Trophoblast cell (in vitro differentiated cells and primary cell): ENCODE measurements around the gene INCENP.
"Not testable (repeated sequence)": the region's sequence is repeated elsewhere in the genome, so short reads cannot be mapped to it uniquely, and the experiment has no call there.

Experiments
- DNase-seq, 2 donors: peaks; one replicate each; pipeline ENCODE4 v3.0.0-alpha.2; 2016
- H2AFZ ChIP-seq: 2 replicates; pipeline ENCODE4 v1.6.1; 2013; ENCODE audit warnings: low read length, moderate library complexity, mild to moderate bottlenecking; ENCODE audit not compliant: insufficient read depth, poor library complexity
- H2AK5ac ChIP-seq: 2 replicates; pipeline ENCODE4 v1.6.1; 2013; ENCODE audit warnings: mild to moderate bottlenecking, low read length
- H2BK120ac ChIP-seq: 2 replicates; pipeline ENCODE4 v1.6.1; 2013; ENCODE audit warnings: low read length, mild to moderate bottlenecking, moderate library complexity; ENCODE audit not compliant: insufficient read depth, poor library complexity
- H2BK12ac ChIP-seq: 2 replicates; pipeline ENCODE4 v1.6.1; 2013; ENCODE audit warnings: mild to moderate bottlenecking, low read length, moderate library complexity
- H2BK5ac ChIP-seq: 2 replicates; pipeline ENCODE4 v1.6.1; 2013; ENCODE audit warnings: low read length, low read depth, moderate library complexity, mild to moderate bottlenecking; ENCODE audit not compliant: poor library complexity
- H3K14ac ChIP-seq: 2 replicates; pipeline ENCODE4 v1.6.1; 2013; ENCODE audit warnings: mild to moderate bottlenecking, low read length
- H3K18ac ChIP-seq: 2 replicates; pipeline ENCODE4 v1.6.1; 2013; ENCODE audit warnings: mild to moderate bottlenecking, low read length
- H3K23ac ChIP-seq: 2 replicates; pipeline ENCODE4 v1.6.1; 2013; ENCODE audit warnings: low read length
- H3K27ac ChIP-seq: 2 replicates; pipeline ENCODE4 v1.5.1; 2013; ENCODE audit warnings: low read depth, mild to moderate bottlenecking, inconsistent platforms, low read length, moderate library complexity
- H3K27me3 ChIP-seq: 2 replicates; pipeline ENCODE4 v1.6.1; 2013; ENCODE audit warnings: inconsistent platforms, mild to moderate bottlenecking, low read length, moderate library complexity; ENCODE audit not compliant: insufficient read depth
- H3K36me3 ChIP-seq, 2 experiments: 1 replicate in 1 of 2; 2 replicates in 1 of 2; pipeline ENCODE4 v1.6.1; 2013; ENCODE audit warnings: low read length in 2 of 2, mild to moderate bottlenecking in 2 of 2, moderate library complexity in 1 of 2; ENCODE audit not compliant: insufficient read depth in 2 of 2, control insufficient read depth in 1 of 2
- H3K4ac ChIP-seq: 2 replicates; pipeline ENCODE4 v1.6.1; 2013; ENCODE audit warnings: low read depth, mild to moderate bottlenecking, low read length, moderate library complexity
- H3K4me1 ChIP-seq, 2 experiments: 1 replicate in 1 of 2; 2 replicates in 1 of 2; pipeline ENCODE4 v1.6.1; 2013; ENCODE audit warnings: low read length in 2 of 2, mild to moderate bottlenecking in 2 of 2, moderate library complexity in 1 of 2; ENCODE audit not compliant: insufficient read depth in 2 of 2, control insufficient read depth in 1 of 2
- H3K4me2 ChIP-seq: 2 replicates; pipeline ENCODE4 v1.6.1; 2013; ENCODE audit warnings: inconsistent platforms, mild to moderate bottlenecking, low read length, moderate library complexity
- H3K4me3 ChIP-seq: 2 replicates; pipeline ENCODE4 v1.5.1; 2013; ENCODE audit warnings: mild to moderate bottlenecking, low read depth, low read length, inconsistent platforms
- H3K79me1 ChIP-seq: one replicate; pipeline ENCODE4 v1.6.1; 2013; ENCODE audit warnings: low read length
- H3K79me2 ChIP-seq: 2 replicates; pipeline ENCODE4 v1.6.1; 2013; ENCODE audit warnings: low read length, mild to moderate bottlenecking; ENCODE audit not compliant: control insufficient read depth, insufficient read depth, poor library complexity
- H3K9ac ChIP-seq: 2 replicates; pipeline ENCODE4 v1.6.1; 2013; ENCODE audit warnings: mild to moderate bottlenecking, low read length
- H3K9me3 ChIP-seq: 2 replicates; pipeline ENCODE4 v1.6.1; 2013; ENCODE audit warnings: low read depth, mild to moderate bottlenecking, control low read depth, inconsistent platforms, low read length; ENCODE audit not compliant: insufficient read depth
- H4K12ac ChIP-seq: 2 replicates; pipeline ENCODE4 v1.6.1; 2013; ENCODE audit warnings: low read depth, mild to moderate bottlenecking, low read length, moderate library complexity
- H4K8ac ChIP-seq: 2 replicates; pipeline ENCODE4 v1.6.1; 2013; ENCODE audit warnings: low read depth, mild to moderate bottlenecking, low read length, moderate library complexity
- H4K91ac ChIP-seq: one replicate; pipeline ENCODE4 v1.6.1; 2013; ENCODE audit warnings: low read depth, mild to moderate bottlenecking, low read length, moderate library complexity
- WGBS: extraction: QIAGEN DNeasy Blood & Tissue Kit; methylation state at CpG from one replicate; pipeline ENCODE4 v1.1.7; 2013; ENCODE audit warnings: missing lambda C conversion rate; ENCODE audit not compliant: insufficient read length, insufficient coverage; ENCODE audit errors: extremely low coverage; 5-methylcytosine and 5-hydroxymethylcytosine counted together

Gene INCENP

DNA sequence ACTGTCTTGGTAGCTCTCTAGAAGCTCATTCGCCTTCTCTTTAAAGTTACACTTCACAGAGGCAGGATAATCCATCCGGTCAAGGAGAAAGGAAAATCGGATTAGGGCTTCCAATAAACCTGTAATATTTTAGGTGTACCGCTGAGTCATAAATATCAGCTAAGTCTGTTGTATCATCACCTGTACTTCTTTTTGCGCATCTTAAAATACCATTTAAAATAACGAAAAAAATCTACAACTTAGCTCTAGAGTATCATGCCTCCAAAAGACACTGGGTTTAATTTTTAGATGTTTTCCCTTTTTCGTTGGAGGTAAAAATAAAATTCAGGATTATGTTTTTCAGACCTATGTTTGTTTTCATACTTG, 41.5 kb upstream of the INCENP start:
- Histone ChIP-seq H3K14ac (no peak overlapping the region), H2AK5ac (no peak overlapping the region), H3K9me3 (no peaks in the 10 kb centered on the region), H2BK5ac (no peak overlapping the region), H3K27me3 (no peaks in the 10 kb centered on the region), H3K36me3 (no peaks in the 10 kb centered on the region), H3K79me1 (peaks cover 2% of the 10 kb centered on the region), H4K91ac (no peak overlapping the region), H4K8ac (no peak overlapping the region), H3K4me1 (no peaks in the 10 kb centered on the region), H3K4ac (no peak overlapping the region), H3K27ac (no peak overlapping the region), H3K79me2 (no peaks in the 10 kb centered on the region), H2BK120ac (no peak overlapping the region), H3K4me3 (no peak overlapping the region), H3K23ac (no peak overlapping the region), H3K18ac (no peak overlapping the region), H3K9ac (no peak overlapping the region), H2AFZ (no peak overlapping the region), H4K12ac (no peak overlapping the region), H2BK12ac (no peak overlapping the region), H3K4me2 (no peak overlapping the region)
- no peak for DNase-seq
- WGBS: no CpG with 5 or more reads among the region's 7 CpGs

DNA sequence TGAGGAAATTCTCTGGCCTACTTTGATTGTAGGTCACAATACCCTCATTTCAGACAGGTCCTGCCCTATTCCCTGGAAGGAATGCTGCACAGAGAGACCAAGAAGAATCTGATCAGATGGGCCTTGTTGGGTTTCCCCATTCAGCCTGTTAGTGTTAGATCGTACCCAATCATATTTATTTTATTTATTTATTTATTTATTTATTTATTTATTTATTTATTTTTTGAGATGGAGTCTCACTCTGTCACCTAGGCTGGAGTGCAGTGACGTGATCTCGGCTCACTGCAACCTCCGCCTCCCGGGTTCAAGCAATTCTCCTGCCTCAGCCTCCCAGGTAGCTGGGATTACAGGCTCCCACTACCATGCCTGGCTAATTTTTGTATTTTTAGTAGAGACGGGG, 39.0 kb upstream of the INCENP start:
- H2BK120ac ChIP-seq, H3K18ac ChIP-seq, H3K9ac ChIP-seq, H2AK5ac ChIP-seq, H3K27me3 ChIP-seq, H3K36me3 ChIP-seq, H3K4ac ChIP-seq, H3K79me1 ChIP-seq, H3K9me3 ChIP-seq, H2BK5ac ChIP-seq, H3K14ac ChIP-seq, H4K91ac ChIP-seq, H3K27ac ChIP-seq, H3K79me2 ChIP-seq, H3K4me2 ChIP-seq, H3K4me3 ChIP-seq, H3K4me1 ChIP-seq, H3K23ac ChIP-seq, DNase-seq, H4K12ac ChIP-seq, H4K8ac ChIP-seq, H2BK12ac ChIP-seq, H2AFZ ChIP-seq: not testable (repeated sequence)
- no CpG with 5 or more reads among the region's 6 CpGs for WGBS

- Histone ChIP-seq H2AK5ac (no peak overlapping the region), H3K27ac (no peak overlapping the region), H3K27me3 (no peaks in the 10 kb centered on the region), H2BK120ac (no peak overlapping the region), H3K4me2 (no peak overlapping the region), H3K23ac (no peak overlapping the region), H3K4me1 (no peaks in the 10 kb centered on the region), H3K4ac (no peak overlapping the region), H3K9me3 (no peaks in the 10 kb centered on the region), H4K12ac (no peak overlapping the region), H3K9ac (no peak overlapping the region), H4K91ac (no peak overlapping the region), H3K4me3 (no peak overlapping the region), H3K79me2 (no peaks in the 10 kb centered on the region), H3K14ac (no peak overlapping the region), H3K18ac (no peak overlapping the region), H3K36me3 (peaks cover 0 to 1% of the 10 kb centered on the region in 2 experiments), H4K8ac (no peak overlapping the region), H2BK12ac (no peak overlapping the region), H2BK5ac (no peak overlapping the region), H3K79me1 (no peaks in the 10 kb centered on the region), H2AFZ (no peak overlapping the region)
- no CpG with 5 or more reads among the region's 1 CpG for WGBS
- DNase-seq: no peak
Measured at GRCh38 chr11:62087694-62088093, 36.1 kb upstream of the INCENP start.

GRCh38 chr11:62088331-62088933, 35.4 kb upstream of the INCENP start:
- H2BK120ac ChIP-seq: no peak overlapping the region
- no peak overlapping the region for H3K4ac ChIP-seq
- H2BK5ac ChIP-seq: no peak overlapping the region
- no peak overlapping the region for H3K4me3 ChIP-seq
- H3K14ac ChIP-seq: no peak overlapping the region
- no peaks in the 10 kb centered on the region for H3K4me1 ChIP-seq
- H3K9ac ChIP-seq: no peak overlapping the region
- H2AFZ ChIP-seq: no peak overlapping the region
- no peak for DNase-seq
- H3K27me3 ChIP-seq: no peaks in the 10 kb centered on the region
- no CpG with 5 or more reads among the region's 1 CpG for WGBS
- H3K23ac ChIP-seq: no peak overlapping the region
- H4K12ac ChIP-seq: no peak overlapping the region
- H2AK5ac ChIP-seq: no peak overlapping the region
- peaks cover 0 to 1% of the 10 kb centered on the region in 2 experiments for H3K36me3 ChIP-seq
- no peak overlapping the region for H4K91ac ChIP-seq
- no peaks in the 10 kb centered on the region for H3K79me1 ChIP-seq
- H3K27ac ChIP-seq: no peak overlapping the region
- no peaks in the 10 kb centered on the region for H3K79me2 ChIP-seq
- H4K8ac ChIP-seq: no peak overlapping the region
- no peak overlapping the region for H2BK12ac ChIP-seq
- H3K9me3 ChIP-seq: no peaks in the 10 kb centered on the region
- H3K4me2 ChIP-seq: no peak overlapping the region
- H3K18ac ChIP-seq: no peak overlapping the region
